HG02884 (cell line): ENCODE data around the gene KRTAP5-5.

ENCODE experiments used
- ATAC-seq: cut with Tn5 transposase; IDR thresholded peaks from one replicate; pipeline ENCODE4 v1.9.1; 2021; ENCODE audit warnings: mild to moderate bottlenecking, moderate library complexity; ENCODE audit not compliant: unreplicated experiment

Gene KRTAP5-5

GRCh38 chr11:1673446-1674172, 44.0 kb downstream of the KRTAP5-5 start:
- ATAC-seq: no peak

- ATAC-seq: no peak
These were observed 44.9 kb downstream of the KRTAP5-5 start for GRCh38 chr11:1674173-1675131.

GRCh38 chr11:1675536-1676228, 46.1 kb downstream of the KRTAP5-5 start:
- no peak for ATAC-seq

- ATAC-seq: no peak
These were observed 46.7 kb downstream of the KRTAP5-5 start for GRCh38 chr11:1676229-1676740.

GRCh38 chr11:1679881-1680280, 50.3 kb downstream of the KRTAP5-5 start:
- no peak for ATAC-seq
